K562 (cell line): ENCODE measurements around the gene PCDHGA12. TPM values are rescaled to one million over a fixed set of nuclear protein-coding genes. Genes with fewer than 3 reads are reported as not detected.
"Not testable (repeated sequence)": the region's sequence is repeated elsewhere in the genome, so short reads cannot be mapped to it uniquely, and the experiment has no call there.

Source experiments
- ATAC-seq: fragments of 200-7000 bp; cut with Tn5 transposase; 3 replicates; pipeline ENCODE4 v1.9.1; 2020; ENCODE audit warnings: moderate library complexity
- BruUV-seq: library from RNA; stranded (reverse); fragments of 400-500 nt; replicated peaks from 2 replicates; lab custom pipeline; 2021; lab: Mats Ljungman, UMichigan
- CTCF ChIA-PET: fragments of 300-600 bp; formaldehyde crosslinking; extraction: SDS; loops from one replicate; lab custom pipeline; 2021; ENCODE audit warnings: low intra/inter-chr PET ratio; lab: Yijun Ruan, JAX
- POLR2A ChIA-PET: fragments of 300-600, 350-650 bp; sonication (Branson Sonifier 250); formaldehyde crosslinking; extraction: SDS; loops from one replicate; lab custom pipeline; 2021; ENCODE audit warnings: antibody characterized with exemption, inconsistent platforms; lab: Yijun Ruan, JAX
- DNase-seq, 4 experiments: peaks; one replicate each; pipeline versions ENCODE4 v3.0.0 to v3.0.0-alpha.2; 2011 to 2018; ENCODE audit warnings: low spot score in 3 of 4, mixed read lengths in 3 of 4; ENCODE audit errors: extremely low read depth in 1 of 4
- FAIRE-seq: peaks from 2 replicates; lab custom pipeline; 2011; peaks lifted over from hg19 to GRCh38; lab: Jason Lieb, UNC
- H2AFZ ChIP-seq: 2 replicates; pipeline ENCODE4 v1.6.0; 2011; ENCODE audit warnings: low read depth, low read length, control low read depth, inconsistent platforms
- H3K27ac ChIP-seq: fragments of 200-600 bp; 3 replicates; pipeline ENCODE4 v1.8.0; 2011; ENCODE audit warnings: low read depth, mild to moderate bottlenecking, control low read depth, inconsistent platforms, low read length, moderate library complexity, mixed read lengths; ENCODE audit errors: extremely low read depth
- H3K27me3 ChIP-seq, 2 experiments: fragments of 300-600 bp in 1 of 2; 2 replicates in 1 of 2; 3 replicates in 1 of 2; pipeline versions ENCODE4 v1.6.0 to v1.8.0; 2011; ENCODE audit warnings: inconsistent platforms in 2 of 2, low read length in 2 of 2, mild to moderate bottlenecking in 1 of 2, mixed read lengths in 1 of 2, moderate library complexity in 1 of 2; ENCODE audit not compliant: control insufficient read depth in 2 of 2, insufficient read depth in 2 of 2
- H3K36me3 ChIP-seq: fragments of 300-600 bp; 3 replicates; pipeline ENCODE4 v1.8.0; 2011; ENCODE audit warnings: mild to moderate bottlenecking, low read length, inconsistent platforms; ENCODE audit not compliant: control insufficient read depth, insufficient read depth
- H3K4me1 ChIP-seq, 2 experiments: fragments of 200-600 bp in 1 of 2; replicated peaks in 1 of 2; 2 replicates in 1 of 2; 3 replicates in 1 of 2; pipeline versions ENCODE4 v1.5.1 to v1.8.0; 2011; ENCODE audit warnings: inconsistent platforms in 2 of 2, low read length in 2 of 2, mild to moderate bottlenecking in 1 of 2, mixed read lengths in 1 of 2, moderate library complexity in 1 of 2; ENCODE audit not compliant: control insufficient read depth in 2 of 2, insufficient read depth in 2 of 2
- H3K4me2 ChIP-seq: 2 replicates; pipeline ENCODE4 v1.6.1; 2011; ENCODE audit warnings: low read length, control low read depth, inconsistent platforms, mixed read lengths; ENCODE audit not compliant: insufficient read depth
- H3K4me3 ChIP-seq: fragments of 200-600 bp; sonication (generic), shearing (Covaris generic); 2 replicates; pipeline ENCODE4 v1.5.1; 2016; ENCODE audit warnings: control low read depth, inconsistent platforms
- H3K79me2 ChIP-seq: fragments of 200-600 bp; 3 replicates; pipeline ENCODE4 v1.8.0; 2011; ENCODE audit warnings: low read length, inconsistent platforms; ENCODE audit not compliant: control insufficient read depth, insufficient read depth
- H3K9ac ChIP-seq, 2 experiments: 2 replicates each; pipeline versions ENCODE4 v1.6.0 to v1.6.1; 2011; ENCODE audit warnings: low read depth in 2 of 2, low read length in 2 of 2, control low read depth in 1 of 2, inconsistent platforms in 1 of 2, mild to moderate bottlenecking in 1 of 2, mixed read lengths in 1 of 2; ENCODE audit not compliant: insufficient read depth in 1 of 2
- H3K9me1 ChIP-seq: one replicate; pipeline ENCODE4 v1.6.0; 2011; ENCODE audit warnings: inconsistent platforms, mild to moderate bottlenecking, low read length, moderate library complexity; ENCODE audit not compliant: control insufficient read depth, insufficient read depth
- H3K9me3 ChIP-seq: replicated peaks from 2 replicates; pipeline ENCODE4 v1.5.1; 2011; ENCODE audit warnings: low read depth, low read length, inconsistent platforms; ENCODE audit not compliant: control insufficient read depth, insufficient read depth
- H4K20me1 ChIP-seq: replicated peaks from 2 replicates; pipeline ENCODE4 v1.6.1; 2011; ENCODE audit warnings: low read length, inconsistent platforms, mixed read lengths; ENCODE audit not compliant: control insufficient read depth, insufficient read depth
- ZBTB33 ChIP-seq: sonication (generic); formaldehyde crosslinking; IDR thresholded peaks from 2 replicates; pipeline ENCODE4 v1.8.1; 2023; ENCODE audit warnings: mild to moderate bottlenecking, missing genetic modification reagents
- WGBS: fragments of 100-300 bp; shearing (Covaris generic); methylation state at CpG from one replicate; pipeline ENCODE4 v1.1.6; 2016; ENCODE audit warnings: low coverage, mixed read lengths; ENCODE audit not compliant: insufficient coverage; ENCODE audit errors: missing lambda C conversion rate; 5-methylcytosine and 5-hydroxymethylcytosine counted together
- in situ Hi-C: fragments of 300-500 bp; cut with MboI; formaldehyde crosslinking; loops from 4 replicates; pipeline ENCODE4 v1.15.0; 2018; ENCODE audit warnings: inconsistent platforms, mixed read lengths
- intact Hi-C: fragments of 100-400 bp; cut with micrococcal nuclease; formaldehyde crosslinking; loops from 2 replicates; pipeline ENCODE4 v1.14.2; 2022
- polyA plus RNA-seq, 8 experiments: library from polyadenylated mRNA; depleted of rRNA in 4 of 8; stranded (reverse) in 5 of 8; unstranded in 3 of 8; fragments of >200 nt; fragmentation: Nextera tagmentation in 2 of 8; fragmentation: Illumina TruSeq in 1 of 8; extraction: Ambion mirVana in 2 of 8; extraction: Trizol in 1 of 8; gene quantifications; 2 replicates each; pipeline versions ENCODE4 v1.2.1 to v1.2.3, GENCODE V29; 2011 to 2014; ENCODE audit warnings: inconsistent platforms in 1 of 8, missing spikeins in 1 of 8
- total RNA-seq, 7 experiments: library from RNA; depleted of rRNA in 6 of 7; stranded (reverse); fragments of >200 nt in 6 of 7; fragmentation: Illumina TruSeq in 2 of 7; extraction: Trizol in 2 of 7; gene quantifications; 2 replicates each; pipeline versions ENCODE4 v1.2.1 to v1.2.3, GENCODE V29; 2011 to 2021; ENCODE audit warnings: low replicate concordance in 1 of 7

The PCDHGA12 gene
- total and polyA plus RNA-seq, 9 of the 15 experiments (the other 6 are each of a cell fraction or from before 2014, with no cell fraction given): 0.03 TPM; not detected in 8

GRCh38 chr5:141415275-141415618, 15.1 kb upstream of the PCDHGA12 start:
- DNase-seq, H3K9me3 ChIP-seq, FAIRE-seq, H3K36me3 ChIP-seq, H3K27ac ChIP-seq, H3K9ac ChIP-seq, H2AFZ ChIP-seq, intact Hi-C loops, H3K9me1 ChIP-seq, H3K4me2 ChIP-seq, H3K79me2 ChIP-seq, H3K4me3 ChIP-seq, BruUV-seq, H4K20me1 ChIP-seq, ATAC-seq, POLR2A ChIA-PET, in situ Hi-C loops: not testable (repeated sequence)
- Histone ChIP-seq H3K4me1 (peaks cover 0 to 26% of the 10 kb centered on the region in 2 experiments; a peak in 2 of 5 replicates), H3K27me3 (peaks cover 7 to 32% of the 10 kb centered on the region in 2 experiments; a peak in 4 of 5 replicates)
- CTCF ChIA-PET: interaction anchor here (0.6 kb wide), 1 partner anchor 77 kb away, joined by 3 read pairs; no protein-coding TSS in a partner anchor
- TF ChIP-seq ZBTB33 (CRISPR knock-in tag): 0 out of 2 replicates have a peak, but pooled peaks have one; percentile 38
- WGBS: 9% methylated on average over 24 of the region's 24 CpGs
